ENCODE measurements around the gene MLX.
"Not testable (repeated sequence)": the region's sequence is repeated elsewhere in the genome, so short reads cannot be mapped to it uniquely, and the experiment has no call there.

The MLX gene

DNA sequence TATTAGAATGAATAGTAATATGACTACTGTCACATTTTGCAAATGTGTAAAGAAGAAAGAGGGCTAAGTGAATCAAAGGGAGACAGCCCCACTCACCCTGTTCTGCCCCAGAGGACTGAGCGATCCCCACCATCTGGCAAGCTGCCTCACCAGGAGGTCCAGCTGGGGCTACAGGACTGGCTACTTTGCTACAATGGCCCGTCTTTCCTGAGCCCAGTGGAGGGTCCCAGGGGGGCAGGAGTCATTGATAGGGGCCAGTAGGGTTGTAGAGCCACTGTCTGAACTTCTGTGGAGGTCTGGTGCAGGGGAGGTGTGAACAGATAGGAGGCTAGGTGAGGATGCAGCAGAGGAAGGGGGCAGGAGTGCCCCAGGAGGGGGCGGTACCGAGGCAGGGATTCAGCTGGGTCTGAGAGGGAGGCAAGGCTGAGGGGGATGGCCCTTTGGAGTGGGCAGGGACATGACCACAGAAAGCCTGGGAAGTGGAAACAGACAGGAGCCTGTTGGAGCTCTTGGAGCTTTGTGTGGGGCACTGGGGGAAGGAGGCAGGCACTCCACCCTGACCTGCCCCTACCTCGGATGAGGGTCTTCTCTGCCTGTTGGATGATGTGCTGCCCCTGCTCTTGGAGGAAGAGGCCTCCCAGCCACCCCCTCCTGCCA, 10.8 kb upstream of the MLX start:
- DNase-seq = not testable (repeated sequence)

DNA sequence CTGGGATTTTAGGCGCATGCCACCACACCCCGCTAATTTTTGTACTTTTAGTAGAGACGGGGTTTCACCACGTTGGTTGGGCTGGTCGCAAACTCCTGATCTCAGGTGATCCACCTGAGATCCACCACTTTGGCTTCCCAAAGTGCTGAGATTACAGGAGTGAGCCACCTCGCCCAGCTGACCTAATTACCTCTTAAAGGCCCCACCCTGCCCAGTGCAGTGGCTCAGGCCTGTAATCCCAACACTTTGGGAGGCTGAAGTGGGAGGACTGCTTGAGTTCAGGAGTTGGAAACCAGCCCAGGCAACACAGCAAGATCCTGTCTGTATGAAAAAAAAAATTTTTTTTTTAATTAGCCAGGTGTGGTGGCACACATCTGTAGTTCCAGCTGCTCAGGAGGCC, 7.8 kb upstream of the MLX start:
- no peak for DNase-seq

DNA sequence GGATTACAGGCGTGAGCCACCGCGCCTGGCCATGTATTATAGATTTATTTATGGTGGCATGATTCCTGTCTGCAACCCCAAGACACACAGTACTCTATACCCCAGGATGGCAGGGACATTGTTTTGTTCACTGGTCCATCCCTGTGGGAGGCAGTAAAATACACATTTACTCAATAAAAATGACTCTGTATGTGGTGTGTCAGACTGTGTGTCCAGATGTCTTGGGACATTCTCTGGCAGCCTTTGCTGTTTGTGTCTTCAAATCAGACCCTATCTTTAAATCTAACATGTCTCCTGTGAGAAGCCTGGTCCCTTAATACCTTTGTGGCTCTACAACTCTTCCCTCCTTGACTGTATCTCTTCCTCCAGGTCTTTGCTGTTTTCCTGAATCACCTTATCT, 6.7 kb upstream of the MLX start:
- no peak for DNase-seq

DNA sequence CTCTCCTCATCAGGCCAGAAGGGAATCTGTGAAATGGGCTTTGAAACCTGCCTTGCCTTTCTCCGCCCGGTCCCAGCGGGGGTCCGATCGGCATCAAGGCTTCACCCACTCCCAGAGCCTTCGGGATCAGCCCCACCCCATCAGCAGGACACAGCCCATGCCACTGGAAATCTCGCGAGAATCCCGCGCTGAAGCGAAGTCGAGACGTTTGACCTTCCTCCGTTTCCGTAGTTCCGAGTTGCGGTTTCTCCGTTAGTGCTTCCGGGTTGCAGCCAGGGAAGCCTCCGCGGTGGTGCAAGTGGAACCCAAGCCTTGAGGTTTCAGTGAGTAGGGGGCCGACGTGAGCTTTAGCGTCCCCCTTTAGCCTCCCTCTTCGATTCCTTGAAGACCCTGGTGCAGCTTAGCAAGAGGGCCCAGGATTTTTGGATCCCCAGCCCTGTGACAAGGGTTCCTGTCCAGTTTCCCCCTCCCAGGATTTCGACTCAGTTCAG, 5.0 kb upstream of the MLX start, which contains the start of gene COASY:
Gene COASY, plus strand, starts transcription at position 252 of the 491 bp plus-strand sequence. CDS start 475 bp downstream, outside the sequence.
- peak; percentile 95 for DNase-seq

DNA sequence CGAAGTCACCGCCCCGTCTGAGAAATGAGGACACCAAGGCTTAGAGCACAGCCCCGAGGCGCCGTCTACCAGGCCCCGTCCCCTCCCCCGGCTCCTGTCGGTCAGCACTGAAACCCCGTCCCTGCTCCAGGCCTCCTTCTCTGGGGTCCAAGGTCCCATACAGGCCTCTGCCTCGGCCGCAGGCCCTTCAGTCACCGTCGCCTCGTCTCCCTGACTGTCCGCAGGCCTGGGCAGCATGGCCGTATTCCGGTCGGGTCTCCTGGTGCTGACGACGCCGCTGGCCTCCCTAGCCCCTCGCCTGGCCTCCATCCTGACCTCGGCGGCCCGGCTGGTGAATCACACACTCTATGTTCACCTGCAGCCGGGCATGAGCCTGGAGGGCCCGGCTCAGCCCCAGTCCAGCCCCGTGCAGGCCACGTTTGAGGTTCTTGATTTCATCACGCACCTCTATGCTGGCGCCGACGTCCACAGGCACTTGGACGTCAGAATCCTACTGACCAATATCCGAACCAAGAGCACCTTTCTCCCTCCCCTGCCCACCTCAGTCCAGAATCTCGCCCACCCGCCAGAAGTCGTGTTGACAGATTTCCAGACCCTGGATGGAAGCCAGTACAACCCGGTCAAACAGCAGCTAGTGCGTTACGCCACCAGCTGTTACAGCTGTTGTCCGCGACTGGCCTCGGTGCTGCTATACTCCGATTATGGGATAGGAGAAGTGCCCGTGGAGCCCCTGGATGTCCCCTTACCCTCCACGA, 4.3 kb upstream of the MLX start:
- DNase-seq = no peak

DNA sequence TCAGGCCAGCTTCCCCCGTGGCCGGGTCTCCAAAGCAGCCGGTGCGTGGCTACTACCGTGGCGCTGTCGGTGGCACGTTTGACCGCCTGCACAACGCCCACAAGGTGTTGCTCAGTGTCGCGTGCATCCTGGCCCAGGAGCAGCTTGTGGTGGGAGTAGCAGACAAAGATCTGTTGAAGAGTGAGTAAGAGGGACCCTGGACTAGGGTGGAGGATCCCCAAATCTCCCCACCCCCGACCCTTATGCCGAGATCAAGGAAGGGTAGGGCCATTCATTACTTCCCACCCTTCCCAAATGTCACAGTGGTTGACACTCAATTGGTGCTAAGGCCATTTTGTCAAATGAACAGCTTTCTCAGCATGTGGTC, 3.8 kb upstream of the MLX start:
- no peak for DNase-seq

DNA sequence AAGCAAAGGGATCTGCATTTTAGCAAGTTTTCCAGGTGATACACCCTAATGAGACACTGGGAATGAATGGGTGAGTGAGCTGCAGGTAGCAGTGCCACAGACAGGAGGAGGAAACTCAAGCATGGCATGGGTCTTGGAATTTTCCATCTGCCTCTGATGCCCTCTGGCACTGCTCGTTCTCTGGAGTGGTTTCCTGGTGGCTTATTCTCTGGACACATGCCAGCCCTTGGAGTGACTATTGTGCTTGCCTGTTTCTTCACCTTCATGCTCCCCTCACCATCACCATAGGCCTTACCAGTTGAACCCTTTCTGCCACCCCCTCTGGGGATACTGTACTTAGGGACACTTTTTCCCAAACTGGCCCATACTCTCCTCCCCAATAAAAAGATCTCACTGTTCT, 3.4 kb upstream of the MLX start:
- DNase-seq = no peak

DNA sequence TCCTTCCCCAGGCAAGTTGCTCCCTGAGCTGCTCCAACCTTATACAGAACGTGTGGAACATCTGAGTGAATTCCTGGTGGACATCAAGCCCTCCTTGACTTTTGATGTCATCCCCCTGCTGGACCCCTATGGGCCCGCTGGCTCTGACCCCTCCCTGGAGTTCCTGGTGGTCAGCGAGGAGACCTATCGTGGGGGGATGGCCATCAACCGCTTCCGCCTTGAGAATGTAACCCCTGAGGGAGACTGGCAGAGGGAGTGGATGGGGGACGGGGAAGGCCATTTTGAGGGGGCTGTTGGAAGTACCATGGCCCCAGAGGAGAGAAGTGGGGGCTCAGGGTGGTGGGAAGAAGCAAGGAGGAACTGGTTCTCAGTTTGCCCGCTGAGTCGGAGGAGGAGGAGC, 3.0 kb upstream of the MLX start:
- no peak for DNase-seq

DNA sequence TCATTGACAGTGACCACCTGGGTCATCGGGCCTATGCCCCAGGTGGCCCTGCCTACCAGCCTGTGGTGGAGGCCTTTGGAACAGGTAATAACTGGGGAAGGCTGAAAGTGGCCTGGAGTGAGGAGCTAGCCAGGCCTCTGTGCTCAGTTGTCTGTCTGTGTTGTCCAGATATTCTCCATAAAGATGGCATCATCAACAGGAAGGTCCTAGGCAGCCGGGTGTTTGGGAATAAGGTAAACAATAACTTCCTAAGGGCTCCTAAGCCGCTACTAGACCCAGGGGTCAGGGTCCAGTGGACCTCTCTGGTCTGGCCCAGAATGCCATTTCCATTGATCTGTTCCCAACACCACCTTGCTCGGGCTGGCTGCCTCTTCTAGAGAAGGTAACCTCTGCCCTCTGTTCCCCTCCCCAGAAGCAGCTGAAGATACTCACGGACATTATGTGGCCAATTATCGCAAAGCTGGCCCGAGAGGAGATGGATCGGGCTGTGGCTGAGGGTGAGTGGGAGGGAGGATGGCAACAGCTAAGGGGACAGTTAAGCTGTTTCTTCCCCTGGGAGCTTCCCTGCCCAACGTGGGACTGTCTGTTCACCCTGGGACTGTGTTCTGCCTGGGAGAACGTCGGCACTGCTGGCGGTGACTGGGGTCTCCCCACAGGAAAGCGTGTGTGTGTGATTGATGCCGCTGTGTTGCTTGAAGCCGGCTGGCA, 1.9 kb upstream of the MLX start:
- no peak for DNase-seq

DNA sequence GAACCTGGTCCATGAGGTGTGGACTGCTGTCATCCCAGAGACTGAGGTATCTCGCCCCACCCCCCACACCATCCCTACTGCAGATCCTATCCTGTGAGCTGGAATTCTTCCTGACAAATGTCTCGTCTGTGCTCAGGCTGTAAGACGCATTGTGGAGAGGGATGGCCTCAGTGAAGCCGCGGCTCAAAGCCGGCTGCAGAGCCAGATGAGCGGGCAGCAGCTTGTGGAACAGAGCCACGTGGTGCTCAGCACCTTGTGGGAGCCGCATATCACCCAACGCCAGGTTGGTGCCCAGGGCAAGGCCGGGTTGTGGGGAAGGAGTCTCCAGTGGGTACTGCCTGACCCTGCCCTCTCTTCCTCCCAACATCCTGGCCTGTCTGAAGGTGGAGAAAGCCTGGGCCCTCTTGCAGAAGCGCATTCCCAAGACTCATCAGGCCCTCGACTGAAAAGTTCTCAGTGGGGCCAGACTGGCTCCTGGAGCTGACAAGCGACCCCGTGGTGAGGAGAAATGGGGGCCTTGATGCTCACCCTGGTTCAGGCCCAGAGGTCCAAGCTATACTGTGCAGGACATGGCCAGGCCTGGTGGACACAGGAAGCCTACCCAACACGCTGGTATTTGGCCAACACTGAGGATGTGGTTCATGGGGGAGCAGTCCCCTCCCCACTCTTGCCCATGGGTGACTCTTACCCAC, 1.2 kb upstream of the MLX start:
- DNase-seq = no peak

DNA sequence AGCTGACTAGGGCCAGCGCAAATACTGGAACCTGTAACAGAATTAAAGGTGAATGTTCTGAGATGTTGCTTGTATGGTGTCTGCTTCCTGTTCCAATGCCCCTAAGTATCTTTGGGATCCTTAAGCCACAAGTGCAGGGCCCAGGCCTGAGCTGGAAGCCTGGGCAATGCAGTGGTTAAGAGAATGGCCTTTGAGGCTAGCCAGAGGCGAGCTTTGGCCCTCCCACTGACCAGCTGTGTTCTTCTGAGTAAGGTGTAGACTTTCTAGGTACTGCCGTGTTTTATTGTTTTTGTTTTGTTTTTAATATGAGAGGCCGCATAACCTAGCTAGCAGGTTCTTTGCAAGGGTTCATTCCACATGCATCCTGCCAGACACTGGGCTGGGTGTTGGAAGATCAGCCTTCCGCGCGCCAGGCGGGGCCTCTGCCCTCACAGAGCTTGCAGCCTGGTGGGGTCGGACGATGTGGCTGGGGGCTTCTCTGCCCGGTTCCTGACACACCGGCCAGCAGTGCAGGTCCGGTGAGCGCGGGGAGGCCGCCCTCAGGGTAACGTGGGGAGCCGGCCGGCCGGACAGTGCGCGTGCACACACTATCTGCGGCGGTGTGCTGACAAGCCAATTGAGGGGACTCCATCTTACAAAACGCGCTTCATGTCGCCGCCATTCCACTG, 551 bp upstream of the MLX start:
- DNase-seq = no peak

DNA sequence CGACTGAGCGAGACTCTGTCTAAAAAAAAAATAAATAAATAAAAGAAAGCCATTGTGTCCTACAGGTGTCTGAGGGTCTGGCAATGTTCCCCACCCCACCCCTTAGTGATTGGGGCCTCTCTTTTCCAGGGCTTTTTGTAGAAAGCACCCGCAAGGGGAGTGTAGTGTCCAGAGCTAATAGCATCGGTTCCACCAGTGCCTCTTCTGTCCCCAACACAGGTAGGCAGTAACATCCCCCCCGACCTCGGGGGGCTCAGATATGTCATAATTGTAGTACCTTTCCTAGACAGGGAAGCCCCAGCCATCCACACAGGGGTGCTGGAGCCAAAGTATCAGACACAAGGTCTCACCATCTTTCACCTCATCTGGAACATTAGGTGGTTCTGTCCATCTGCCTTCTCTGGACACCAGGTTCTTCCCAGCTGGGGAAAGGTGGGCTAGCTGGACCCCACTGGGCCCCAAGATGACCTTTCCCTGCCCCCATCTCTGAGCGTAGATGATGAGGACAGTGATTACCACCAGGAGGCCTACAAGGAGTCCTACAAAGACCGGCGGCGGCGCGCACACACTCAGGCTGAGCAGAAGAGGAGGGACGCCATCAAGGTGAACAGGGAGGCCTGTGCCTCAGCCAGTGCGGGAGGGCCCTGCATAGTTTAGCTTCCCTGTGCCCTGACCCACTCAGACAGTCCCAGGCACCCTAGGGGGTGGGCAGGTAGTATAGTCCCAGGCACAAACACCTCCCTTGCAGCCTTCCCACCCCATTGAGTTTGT, 1.6 kb downstream of the MLX start:
- no peak for DNase-seq

DNA sequence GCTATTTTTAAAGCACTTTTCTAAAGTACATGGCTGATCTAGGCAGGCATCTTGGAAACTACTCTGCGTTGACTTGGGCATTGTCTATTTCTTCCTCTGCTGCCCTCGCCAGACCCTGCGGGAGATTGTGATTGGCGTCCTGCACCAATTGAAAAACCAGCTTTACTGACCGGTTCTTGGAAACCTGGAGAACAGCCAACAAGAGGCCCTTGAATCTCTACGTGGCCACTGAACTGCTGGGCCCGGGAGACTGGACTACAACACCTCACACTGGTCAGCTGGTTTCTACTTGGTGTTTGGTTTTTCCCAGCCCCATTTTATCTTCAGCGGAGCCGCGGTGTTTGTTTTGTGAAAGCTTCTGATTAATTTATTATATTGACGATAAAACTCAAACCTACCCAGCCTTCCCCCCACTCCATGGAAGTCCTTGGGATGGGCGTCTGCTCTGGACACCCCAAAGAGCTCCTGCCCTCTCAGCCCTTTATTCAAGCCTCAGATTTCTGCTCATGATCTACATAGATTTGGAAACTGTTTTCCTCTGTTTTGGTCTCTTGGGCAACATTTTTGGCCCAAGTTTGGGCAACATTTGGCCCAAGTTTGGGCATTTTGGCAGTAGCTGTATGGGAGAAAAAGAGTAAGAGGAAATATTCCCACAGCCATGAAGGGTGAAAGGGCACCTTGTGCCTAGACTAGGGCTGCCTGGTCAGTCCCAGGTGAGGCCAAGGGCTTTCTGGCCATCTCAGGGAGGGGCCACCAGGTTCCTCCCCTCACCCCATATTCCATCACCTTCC, 4.7 kb downstream of the MLX start:
- peak; percentile 45 for DNase-seq

DNA sequence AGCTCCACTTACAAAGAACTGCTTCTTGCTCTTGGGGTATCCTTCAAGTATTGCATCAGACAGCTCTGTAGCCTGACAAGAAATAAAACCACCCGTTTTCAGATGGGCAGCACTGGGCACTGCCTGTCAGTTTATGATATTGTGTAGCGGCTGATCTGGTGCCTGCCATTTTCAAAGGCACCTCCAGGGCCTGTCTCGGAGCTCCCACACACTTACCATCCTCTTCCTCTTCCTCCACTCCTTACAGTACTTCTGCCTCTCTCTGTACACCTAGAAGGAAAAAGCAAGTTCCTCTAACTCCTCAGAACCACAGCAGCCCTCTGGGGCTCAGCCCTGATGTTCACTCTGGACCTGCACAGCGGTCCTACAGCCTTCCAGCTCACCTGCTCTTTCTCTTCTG, 6.2 kb downstream of the MLX start:
- no peak for DNase-seq

DNA sequence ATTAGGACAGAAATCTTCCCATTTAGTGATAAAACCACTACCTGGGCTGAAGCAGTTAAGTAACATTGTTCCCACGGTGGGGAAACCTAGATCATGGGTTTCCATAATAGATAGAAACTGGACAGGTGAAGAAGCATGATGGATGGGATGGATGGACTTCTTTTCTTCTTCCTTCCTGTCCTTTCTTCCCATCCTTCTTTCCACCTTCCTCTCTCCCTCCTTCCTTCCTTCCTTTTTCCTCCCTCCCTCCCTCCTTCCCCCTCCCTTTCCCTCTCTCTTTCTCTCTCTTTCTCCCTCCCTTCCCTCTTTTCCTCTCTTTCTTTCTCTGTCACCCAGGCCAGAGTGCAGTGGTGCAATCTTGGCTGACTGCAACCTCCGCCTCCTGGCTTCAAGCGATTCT, 7.6 kb downstream of the MLX start:
- no peak for DNase-seq

DNA sequence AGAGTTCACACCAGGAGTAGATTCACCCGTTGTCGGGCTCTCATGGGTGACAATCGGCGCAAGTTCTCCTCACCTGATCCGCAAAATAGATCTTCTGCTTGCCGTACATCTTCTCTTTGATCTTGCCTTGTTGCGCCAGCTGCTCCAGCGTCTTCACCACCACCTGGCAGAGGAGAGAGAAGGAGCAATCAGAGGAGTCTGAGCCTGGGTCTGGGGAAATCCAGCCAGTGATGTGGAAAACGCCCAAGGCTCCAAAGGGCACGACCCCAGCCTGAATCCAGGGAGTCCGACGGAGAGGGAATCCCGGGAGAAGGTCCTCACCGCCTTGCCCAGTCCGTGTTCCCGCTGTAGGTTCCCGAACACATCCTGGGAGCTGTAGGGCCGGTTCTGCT, 10.2 kb downstream of the MLX start:
- no peak for DNase-seq

DNA sequence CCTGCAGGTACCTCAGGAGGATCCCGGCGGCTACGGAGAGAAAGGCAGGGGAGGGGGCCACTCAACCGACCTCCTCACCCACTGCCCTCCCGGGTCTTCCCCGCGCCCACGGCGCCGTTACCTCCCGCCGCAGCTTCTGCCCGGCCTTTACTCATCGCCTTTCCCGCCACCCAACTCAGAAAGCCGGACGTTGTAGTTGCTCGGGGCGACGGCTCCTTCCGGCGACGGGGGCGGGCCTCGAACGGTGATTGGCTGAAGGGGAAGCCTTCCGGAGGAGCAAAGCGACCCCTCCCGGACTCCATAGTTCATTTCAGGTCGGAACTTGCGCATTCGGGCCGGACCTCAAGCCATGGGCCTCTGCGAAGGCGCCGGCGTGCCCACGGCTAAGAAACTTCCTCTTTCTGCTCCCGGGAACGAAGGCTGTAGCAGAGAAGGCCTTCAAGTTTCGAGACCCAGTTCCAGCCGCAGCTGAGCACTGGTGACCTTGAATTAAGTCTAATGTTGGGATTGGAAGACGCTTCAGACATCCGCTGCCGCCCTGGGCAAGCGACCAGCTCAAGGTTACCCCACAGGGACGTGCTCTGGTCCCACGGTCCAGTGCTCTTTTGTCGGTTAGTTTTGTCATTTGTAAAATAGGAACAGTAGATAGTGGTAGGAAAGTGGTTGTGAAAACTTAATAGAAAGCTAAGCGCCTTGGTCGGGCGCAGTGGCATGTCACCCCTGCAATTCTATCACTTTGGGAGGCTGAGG, 10.8 kb downstream of the MLX start, which contains the start of gene PSMC3IP:
Gene PSMC3IP, minus strand, starts transcription at position 198 of the 750 bp plus-strand sequence. Its CDS starts 43 bp downstream, at position 155.
- DNase-seq = peak; percentile 94

DNA sequence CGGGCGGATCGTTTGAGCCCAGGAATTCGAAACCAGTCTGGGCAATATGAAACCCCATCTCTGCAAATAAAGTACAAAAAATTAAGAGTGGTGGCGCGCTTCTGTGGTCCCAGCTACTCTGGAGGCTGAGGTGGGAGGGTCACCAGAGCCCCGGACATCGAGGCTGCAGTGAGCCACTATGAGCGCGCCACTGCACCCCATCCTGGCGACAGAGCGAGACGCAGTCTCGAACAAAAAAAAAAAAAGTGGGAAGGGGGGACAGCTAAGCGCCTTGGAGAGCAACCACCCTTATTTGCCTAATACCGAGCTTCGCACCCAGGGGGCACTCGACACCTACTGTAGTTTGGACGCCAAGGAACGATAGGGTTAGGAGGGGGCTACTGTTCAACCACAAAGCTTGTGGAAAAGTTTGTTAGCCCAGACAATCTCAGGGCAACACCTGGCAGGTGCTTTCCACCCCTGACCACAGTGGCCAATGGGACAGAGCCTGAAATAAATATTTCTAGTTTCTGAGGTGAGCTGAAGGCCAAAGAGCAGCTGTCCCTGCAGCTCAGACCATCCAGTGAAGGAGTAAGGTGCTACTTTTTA, 11.5 kb downstream of the MLX start:
- DNase-seq = peak; percentile 64

DNA sequence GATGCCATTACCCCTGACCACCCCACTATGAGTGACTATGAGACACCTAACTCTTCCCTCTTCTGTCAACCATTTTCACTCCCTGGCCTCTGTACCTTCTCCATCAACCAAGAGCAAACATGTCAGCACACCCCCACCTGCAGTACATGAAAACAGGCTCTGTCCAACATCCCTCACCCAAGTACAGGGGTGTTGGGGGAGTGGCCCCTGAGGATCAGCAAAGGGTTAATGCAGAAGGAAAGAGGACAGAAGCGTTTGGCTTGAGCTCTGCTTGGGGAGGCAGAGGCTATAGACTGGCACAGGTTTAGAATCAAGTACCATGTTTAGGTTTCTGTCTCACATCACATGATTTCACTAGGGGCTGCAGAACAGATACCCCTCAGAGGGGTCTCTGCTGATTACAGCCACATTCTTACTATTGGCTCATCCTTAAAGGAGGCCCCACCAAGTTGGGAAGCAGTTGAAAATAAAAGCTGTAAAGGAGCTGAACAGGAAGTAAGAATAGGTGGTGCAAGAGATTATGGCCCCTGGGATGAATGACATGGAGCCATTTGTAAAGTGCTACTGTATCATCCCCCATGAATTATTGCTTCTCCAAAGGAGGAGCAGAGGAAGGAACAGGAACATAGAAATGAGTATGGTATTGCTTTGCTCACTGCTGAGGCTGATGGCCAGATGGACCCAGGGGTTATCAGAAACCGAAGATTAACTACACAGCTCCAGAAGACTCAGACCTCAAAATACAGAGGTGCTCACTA, 13.1 kb downstream of the MLX start:
- DNase-seq = no peak
